ENCODE results near the gene FAM156A. TPM values are rescaled to one million over a fixed set of nuclear protein-coding genes. Genes with fewer than 3 reads are reported as not detected.
"Not testable (repeated sequence)": the region's sequence is repeated elsewhere in the genome, so short reads cannot be mapped to it uniquely, and the experiment has no call there.

The FAM156A gene
- total and polyA plus RNA-seq, 7 donors, result 3.4 to 9.9 (median 5.7) TPM

- Histone ChIP-seq H3K27ac (peak overlapping the region; percentile 96), H3K27me3 (ENCODE audit: insufficient read depth in 3 of 3, low read length in 2 of 3) (no peaks in the 10 kb centered on the region), H3K4me3 (peak overlapping the region; percentile 89), H3K9me3 (no peaks in the 10 kb centered on the region), H3K4me1 (no peaks in the 10 kb centered on the region), H3K36me3 (ENCODE audit: insufficient read depth in 1 of 2, low read depth in 1 of 2) (no peaks in the 10 kb centered on the region)
- intact Hi-C loops (cut with DNase I), result no loop called here
- DNase-seq (peak; percentile 97 to 99), ATAC-seq (peak; percentile 97 to 98 (median 97))
- TF ChIP-seq CTCF (IDR thresholded peaks at IDR 0.05), result peak; percentile 97
- 0% methylated on average over 19 to 61 of the region's 61 CpGs for WGBS, 3 donors
These were observed 23.4 kb downstream of the FAM156A start for GRCh38 chrX:52934704-52935469.

GRCh38 chrX:52933976-52934703 is 24.2 kb downstream of the FAM156A start:
- Histone ChIP-seq H3K27ac (peak overlapping the region; percentile 96), H3K4me3 (peak overlapping the region; percentile 89), H3K27me3 (ENCODE audit: insufficient read depth in 3 of 3, low read length in 2 of 3) (no peaks in the 10 kb centered on the region), H3K4me1 (no peaks in the 10 kb centered on the region), H3K36me3 (ENCODE audit: insufficient read depth in 1 of 2, low read depth in 1 of 2) (no peaks in the 10 kb centered on the region), H3K9me3 (no peaks in the 10 kb centered on the region)
- 3 to 4% (median 4%) methylated on average over 27 of the region's 27 CpGs for WGBS, 3 donors
- intact Hi-C loops (cut with DNase I), result no loop called here
- DNase-seq (no peak), ATAC-seq (no peak)
- no peak for TF ChIP-seq CTCF (IDR thresholded peaks at IDR 0.05)

- TF ChIP-seq CTCF (IDR thresholded peaks at IDR 0.05), result no peak
- Histone ChIP-seq H3K36me3 (ENCODE audit: insufficient read depth in 1 of 2, low read depth in 1 of 2) (no peaks in the 10 kb centered on the region), H3K27ac (no peak overlapping the region), H3K9me3 (no peaks in the 10 kb centered on the region), H3K27me3 (ENCODE audit: insufficient read depth in 3 of 3, low read length in 2 of 3) (no peaks in the 10 kb centered on the region), H3K4me1 (no peaks in the 10 kb centered on the region), H3K4me3 (no peak overlapping the region)
- ATAC-seq (no peak), DNase-seq (no peak)
- intact Hi-C loops (cut with DNase I), result no loop called here
- 95 to 100% (median 95%) methylated on average over 2 of the region's 2 CpGs for WGBS, 3 donors
These were observed 25.1 kb downstream of the FAM156A start for GRCh38 chrX:52933213-52933612.

GRCh38 chrX:52930214-52930613 is 28.1 kb downstream of the FAM156A start:
- H3K36me3 ChIP-seq (ENCODE audit: insufficient read depth in 1 of 2, low read depth in 1 of 2); H3K4me1 ChIP-seq; H3K27me3 ChIP-seq (ENCODE audit: insufficient read depth in 3 of 3, low read length in 2 of 3); intact Hi-C loops (cut with DNase I); H3K27ac ChIP-seq; H3K9me3 ChIP-seq; H3K4me3 ChIP-seq; DNase-seq; ATAC-seq: not testable (repeated sequence)
- 74 to 94% (median 90%) methylated on average over 6 of the region's 6 CpGs for WGBS, 3 donors

- Histone ChIP-seq H3K27ac (peak overlapping the region; percentile 94), H3K4me3 (peak overlapping the region; percentile 31), H3K4me1 (peaks cover 13% of the 10 kb centered on the region), H3K27me3 (ENCODE audit: insufficient read depth in 3 of 3, low read length in 2 of 3) (no peaks in the 10 kb centered on the region), H3K9me3 (no peaks in the 10 kb centered on the region), H3K36me3 (ENCODE audit: insufficient read depth in 1 of 2, low read depth in 1 of 2) (no peaks in the 10 kb centered on the region)
- DNase-seq (peak; percentile 23 to 64), ATAC-seq (peak; percentile 61 to 73 (median 70))
- TF ChIP-seq CTCF (IDR thresholded peaks at IDR 0.05), result no peak
- WGBS, 3 donors, result 46 to 50% (median 46%) methylated on average over 4 of the region's 4 CpGs
- intact Hi-C loops (cut with DNase I), result no loop called here
These were observed 34.5 kb downstream of the FAM156A start for GRCh38 chrX:52923781-52924241.

- DNase-seq; H3K36me3 ChIP-seq (ENCODE audit: insufficient read depth in 1 of 2, low read depth in 1 of 2); H3K4me3 ChIP-seq; intact Hi-C loops (cut with DNase I); H3K9me3 ChIP-seq; H3K27me3 ChIP-seq (ENCODE audit: insufficient read depth in 3 of 3, low read length in 2 of 3); H3K4me1 ChIP-seq; ATAC-seq; H3K27ac ChIP-seq: not testable (repeated sequence)
- WGBS, 3 donors, result no CpG with 5 or more reads among the region's 3 CpGs
These were observed 43.6 kb downstream of the FAM156A start for GRCh38 chrX:52914704-52915103.

GRCh38 chrX:52913681-52914080 is 44.6 kb downstream of the FAM156A start:
- DNase-seq; H3K4me3 ChIP-seq; H3K9me3 ChIP-seq; intact Hi-C loops (cut with DNase I); H3K27me3 ChIP-seq (ENCODE audit: insufficient read depth in 3 of 3, low read length in 2 of 3); H3K36me3 ChIP-seq (ENCODE audit: insufficient read depth in 1 of 2, low read depth in 1 of 2); H3K27ac ChIP-seq; H3K4me1 ChIP-seq: not testable (repeated sequence)
- peak; percentile 59 to 82 (median 68) for ATAC-seq
- no CpG with 5 or more reads among the region's 9 CpGs for WGBS, 3 donors

Data from psoas muscle (tissue), 8 donors.